Left colon (tissue), 2 donors: ENCODE results near the gene TBL1X. TPM values are rescaled to one million over a fixed set of nuclear protein-coding genes. Genes with fewer than 3 reads are reported as not detected.
"Not testable (repeated sequence)": the region's sequence is repeated elsewhere in the genome, so short reads cannot be mapped to it uniquely, and the experiment has no call there.

Experiments used
- ATAC-seq: fragments of 200-7000 bp; cut with Tn5 transposase; one replicate; pipeline ENCODE4 v1.9.1; 2020; ENCODE audit warnings: mild to moderate bottlenecking, moderate library complexity
- DNase-seq, 2 donors: peaks; one replicate each; pipeline ENCODE4 v3.0.0-alpha.2; 2020
- intact Hi-C, 2 donors: fragments of 100-400 bp; cut with DNase I in 1 of 2; cut with micrococcal nuclease in 1 of 2; formaldehyde crosslinking; loops; one replicate each; pipeline versions ENCODE4 v1.11.2 to v1.14.0; 2022; cut with DNase I, micrococcal nuclease
- total RNA-seq, 2 donors: library from RNA; stranded (reverse); fragmentation: NEBNext Ultra II Directional; extraction: Animal tissue kit (Norgen Biotek cat#: 25700); gene quantifications; one replicate each; pipeline ENCODE4 v1.2.1, GENCODE V29; 2021
- donor health status: DM: no; HTN: no; CAD: no.
- donor health status: DM: yes; HTN: yes; CAD: no.

The TBL1X gene
- total RNA-seq, 2 donors from 2014 or later = 15.4 to 17.3 TPM

- DNase-seq = no peak
- intact Hi-C loops = no loop called here
- ATAC-seq = no peak
Observed at GRCh38 chrX:9749146-9749692, 284.4 kb downstream of the TBL1X start.

- no peak for DNase-seq
- intact Hi-C loops = no loop called here
- no peak for ATAC-seq
Observed at GRCh38 chrX:9757366-9757765, 292.5 kb downstream of the TBL1X start.

DNA sequence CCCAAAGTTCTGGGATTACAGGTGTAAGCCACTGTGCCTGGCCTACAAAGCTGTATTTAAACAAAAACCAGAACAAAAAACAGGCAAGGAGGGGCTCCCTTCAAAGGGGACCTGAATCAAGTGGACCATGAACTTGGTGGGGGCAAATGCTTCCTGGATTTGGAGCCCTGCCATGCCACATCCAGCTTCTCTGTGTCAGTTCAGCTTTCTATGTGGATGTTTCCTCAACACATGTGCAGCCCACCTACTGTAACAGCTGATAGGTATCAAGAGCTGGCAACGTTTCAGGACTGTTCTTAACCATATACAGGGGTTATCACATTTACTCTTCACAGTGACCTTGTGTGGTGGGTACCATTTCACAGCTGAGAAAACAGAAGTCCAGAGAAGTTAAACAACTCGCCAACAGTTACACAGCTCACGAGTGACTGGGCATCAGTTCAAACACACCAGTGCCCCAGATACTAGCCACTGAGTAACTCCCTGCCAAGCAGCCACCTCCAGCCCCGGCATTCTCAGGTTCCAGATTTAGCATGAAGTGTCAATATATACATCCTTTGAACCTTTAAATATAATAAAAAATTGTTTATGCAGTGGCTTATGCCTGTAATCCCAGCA is 293.3 kb downstream of the TBL1X start:
- DNase-seq (no peak), ATAC-seq (no peak)

DNA sequence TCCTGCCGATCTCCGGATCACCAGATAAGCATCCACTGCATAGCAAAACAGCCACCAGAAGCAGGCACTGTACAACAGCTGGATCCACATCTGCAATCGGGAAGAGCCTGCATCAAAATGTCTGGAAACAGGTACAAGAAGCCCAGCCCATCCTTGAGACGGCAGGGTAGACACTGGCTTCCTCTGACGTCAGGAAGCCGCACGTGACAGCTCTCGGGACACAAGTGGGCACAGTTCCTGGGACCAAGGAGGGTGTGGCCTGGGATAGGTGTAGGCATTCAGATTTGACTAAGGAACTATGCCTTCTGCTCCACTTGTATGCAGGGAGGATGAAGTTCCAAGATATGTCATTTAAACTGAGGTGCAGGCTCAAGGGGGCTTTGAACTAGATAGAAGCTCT is 294.5 kb downstream of the TBL1X start:
- ATAC-seq (no peak), DNase-seq (no peak)
- intact Hi-C loops = no loop called here

More for the DNA sequence above, 293.3 kb downstream of the TBL1X start:
- intact Hi-C loops = no loop called here

DNA sequence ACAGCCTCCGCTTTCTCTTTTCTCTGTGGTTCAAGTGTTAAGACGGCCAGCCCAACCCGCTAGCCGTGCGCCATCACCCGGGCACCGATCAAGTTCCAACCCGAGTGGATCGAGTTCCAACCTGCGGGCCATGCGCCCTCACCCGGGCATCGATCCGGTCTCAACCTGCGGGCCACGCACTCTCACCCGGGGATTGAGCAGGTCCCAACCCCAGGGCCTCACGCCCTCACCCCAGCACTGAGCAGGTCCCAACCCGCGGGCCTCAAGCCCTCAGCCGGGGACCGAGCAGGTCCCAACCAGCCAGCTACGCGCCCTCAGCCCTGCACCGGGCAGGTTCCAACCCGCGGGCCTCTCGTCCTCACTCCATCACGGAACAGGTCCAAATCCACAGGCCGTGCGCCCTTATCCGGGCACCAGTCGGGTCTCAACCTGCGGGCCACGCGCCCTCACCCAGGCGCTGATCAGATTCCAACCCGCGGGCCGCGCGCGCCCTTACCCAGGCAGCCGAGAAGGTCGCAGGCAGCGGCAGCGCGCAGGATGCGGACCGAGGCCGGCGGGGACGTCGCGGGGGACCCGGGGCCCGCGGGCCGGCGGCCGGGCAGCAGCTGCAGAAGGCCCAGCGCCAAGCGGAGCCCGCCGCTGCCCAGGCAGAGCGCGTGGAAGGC is 300.3 kb downstream of the TBL1X start:
- intact Hi-C loops = no loop called here
- DNase-seq (no peak), ATAC-seq (no peak)

- ATAC-seq (no peak), DNase-seq (no peak)
- intact Hi-C loops = no loop called here
Observed at GRCh38 chrX:9765737-9766097, 300.9 kb downstream of the TBL1X start, which contains the start of gene GPR143. Gene GPR143, minus strand, starts transcription at chrX:9765847. Its CDS starts 30 bp downstream, at chrX:9765817.

- intact Hi-C loops = no loop called here
- ATAC-seq (peak; percentile 53), DNase-seq (no peak)
Observed at GRCh38 chrX:9767375-9767774, 302.5 kb downstream of the TBL1X start.

DNA sequence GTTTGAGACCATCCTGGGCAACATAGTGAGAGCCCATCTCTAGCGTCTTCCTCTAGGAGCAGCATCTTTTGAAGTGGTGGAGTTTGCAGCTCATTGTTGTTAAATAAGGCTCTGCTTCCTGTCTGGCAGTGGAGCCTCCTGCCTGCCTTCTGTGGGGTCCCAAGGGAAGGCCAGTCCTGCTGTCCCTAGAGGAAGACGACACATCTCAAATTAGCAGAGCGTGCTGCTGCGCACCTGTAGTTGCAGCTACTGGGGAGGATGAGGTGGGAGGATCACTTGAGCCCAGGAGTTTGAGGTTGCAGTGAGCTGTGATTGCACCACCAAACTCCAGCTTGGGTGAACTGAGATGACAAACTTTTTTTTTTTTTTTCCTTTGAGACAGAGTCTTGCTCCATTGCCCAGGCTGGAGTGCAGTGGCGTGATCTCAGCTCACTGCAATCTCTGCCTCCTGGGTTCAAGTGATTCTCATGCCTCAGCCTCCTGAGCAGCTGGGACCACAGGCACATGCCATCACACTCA is 303.5 kb downstream of the TBL1X start:
- intact Hi-C loops, ATAC-seq, DNase-seq: not testable (repeated sequence)

- DNase-seq = no peak
- intact Hi-C loops = no loop called here
Observed at GRCh38 chrX:9770319-9770718, 305.5 kb downstream of the TBL1X start.

DNA sequence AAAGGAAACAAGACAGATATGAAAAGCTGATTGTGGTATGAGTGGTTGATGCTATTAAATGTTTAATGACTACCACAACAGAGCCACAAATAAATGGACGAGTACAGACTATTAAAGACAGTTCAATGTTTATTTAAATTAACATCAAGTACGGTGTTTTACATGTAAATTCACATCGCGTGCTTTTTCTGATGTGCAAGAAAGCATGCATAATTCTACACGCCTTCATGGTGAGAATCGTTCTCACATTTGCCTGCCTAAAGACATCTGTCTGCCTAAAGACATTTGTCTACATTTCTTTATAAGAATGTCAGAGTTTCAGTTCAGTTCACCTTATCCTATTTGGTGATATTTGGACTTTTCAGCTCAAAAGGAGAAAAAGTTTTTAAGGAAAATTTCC is 308.1 kb downstream of the TBL1X start:
- ATAC-seq (no peak), DNase-seq (no peak)
- intact Hi-C loops = no loop called here

More at GRCh38 chrX:9770319-9770718, 305.5 kb downstream of the TBL1X start:
- ATAC-seq = peak; percentile 21

DNA sequence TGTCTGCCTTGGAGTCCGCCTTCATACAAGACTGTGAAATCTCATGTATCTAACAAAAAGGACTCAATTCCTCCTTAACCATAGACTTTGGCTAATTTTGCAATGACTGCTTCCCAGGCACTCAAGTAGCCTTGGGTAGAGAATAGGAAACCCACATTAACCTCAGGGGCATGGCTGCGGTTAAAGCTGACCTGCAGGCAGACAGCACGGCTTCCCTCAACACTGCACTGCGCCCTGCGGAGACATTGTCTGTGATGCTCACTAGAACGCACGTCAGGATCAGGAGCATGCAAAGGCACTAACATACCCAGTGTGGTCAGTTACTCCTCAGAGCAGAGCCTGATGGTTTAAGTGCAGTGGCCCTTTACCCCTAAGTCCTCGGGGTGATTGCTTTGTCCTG is 311.1 kb downstream of the TBL1X start:
- ATAC-seq (no peak), DNase-seq (no peak)
- intact Hi-C loops = no loop called here

DNA sequence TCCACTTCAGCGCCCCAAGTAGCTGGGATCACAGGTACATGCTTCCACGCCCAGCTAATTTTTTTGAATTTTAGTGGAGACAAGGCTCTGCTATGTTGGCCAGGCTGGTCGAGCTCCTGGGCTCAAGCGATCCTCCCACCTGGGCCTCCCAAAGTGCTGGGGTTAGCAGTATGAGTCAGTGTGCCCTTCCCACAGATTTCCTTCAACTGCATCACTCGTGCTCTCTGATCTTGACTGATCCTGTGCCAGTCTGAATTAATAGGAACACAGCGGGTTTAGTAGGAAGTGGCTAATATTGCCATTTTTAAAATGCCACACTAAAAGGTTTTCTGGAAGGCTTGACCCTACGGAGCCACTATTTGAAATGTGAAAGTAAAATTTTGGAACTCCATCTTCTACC is 317.1 kb downstream of the TBL1X start:
- intact Hi-C loops = no loop called here
- ATAC-seq = no peak
- DNase-seq = no peak

DNA sequence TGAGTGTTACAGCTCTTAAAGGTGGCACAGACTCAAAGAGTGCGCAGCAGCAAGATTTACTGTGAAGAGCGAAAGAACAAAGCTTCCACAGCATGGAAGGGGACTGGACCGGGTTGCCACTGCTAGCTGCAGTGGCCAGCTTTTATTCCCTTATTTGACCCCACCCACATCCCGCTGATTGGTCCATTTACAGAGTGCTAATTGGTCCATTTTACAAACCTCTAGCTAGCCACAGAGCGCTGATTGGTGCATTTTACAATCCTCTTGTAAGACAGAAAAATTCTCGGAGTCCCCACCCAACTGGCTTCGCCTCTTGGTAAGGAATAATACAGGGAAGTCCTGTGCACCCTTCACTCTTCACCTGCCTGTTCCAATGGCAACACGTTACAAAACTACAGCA is 319.5 kb downstream of the TBL1X start:
- intact Hi-C loops = no loop called here
- ATAC-seq (no peak), DNase-seq (no peak)

- DNase-seq = peak in 1 of 2 donors; percentile 41
Observed at GRCh38 chrX:9785254-9785943, 320.5 kb downstream of the TBL1X start.

DNA sequence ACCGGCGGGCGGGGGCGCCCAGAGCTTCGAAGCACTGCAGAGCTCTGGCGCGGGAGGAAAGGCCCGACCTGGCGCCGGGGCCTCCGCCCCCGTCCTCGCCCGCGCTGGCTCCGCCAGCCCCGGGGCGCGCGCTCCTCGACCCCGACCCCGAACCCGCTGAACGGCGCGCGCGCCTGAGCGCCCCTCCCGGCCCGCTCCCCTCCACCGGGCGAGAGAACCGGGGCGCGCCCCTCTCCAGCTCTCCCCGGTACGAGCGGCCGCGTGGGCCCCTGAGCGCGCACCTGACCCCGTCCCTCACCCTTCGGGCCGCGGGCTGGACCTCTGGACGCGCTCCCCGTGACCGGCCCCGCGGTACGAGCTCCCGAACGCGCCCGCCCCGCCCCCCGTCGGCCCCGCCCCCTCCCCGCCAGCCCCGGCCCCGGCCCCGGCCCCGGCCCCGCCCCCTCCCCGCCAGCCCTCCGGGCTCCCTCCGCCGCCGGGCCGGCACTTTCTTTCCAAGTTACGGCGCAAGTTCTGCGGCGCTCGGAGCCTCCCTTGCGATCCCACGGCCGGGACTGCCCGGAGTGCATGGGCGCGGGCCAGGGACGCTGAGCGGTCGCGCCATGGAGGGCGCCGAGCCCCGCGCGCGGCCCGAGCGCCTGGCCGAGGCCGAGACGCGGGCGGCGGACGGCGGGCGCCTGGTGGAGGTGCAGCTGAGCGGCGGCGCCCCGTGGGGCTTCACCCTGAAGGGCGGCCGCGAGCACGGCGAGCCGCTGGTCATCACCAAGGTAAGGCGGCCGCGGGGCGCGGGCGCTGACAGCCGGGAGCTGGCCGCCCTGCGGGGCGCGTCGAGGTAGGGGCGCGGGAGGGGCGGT is 321.3 kb downstream of the TBL1X start, which contains the start of gene SHROOM2:
Gene SHROOM2 (plus strand): TSS at position 486 of the 854 bp plus-strand sequence. CDS start 117 bp downstream, at position 603.
- intact Hi-C loops = no loop called here
- peak; percentile 64 for ATAC-seq

More at GRCh38 chrX:9785254-9785943, 320.5 kb downstream of the TBL1X start:
- peak; percentile 44 for ATAC-seq
- intact Hi-C loops = no loop called here

DNA sequence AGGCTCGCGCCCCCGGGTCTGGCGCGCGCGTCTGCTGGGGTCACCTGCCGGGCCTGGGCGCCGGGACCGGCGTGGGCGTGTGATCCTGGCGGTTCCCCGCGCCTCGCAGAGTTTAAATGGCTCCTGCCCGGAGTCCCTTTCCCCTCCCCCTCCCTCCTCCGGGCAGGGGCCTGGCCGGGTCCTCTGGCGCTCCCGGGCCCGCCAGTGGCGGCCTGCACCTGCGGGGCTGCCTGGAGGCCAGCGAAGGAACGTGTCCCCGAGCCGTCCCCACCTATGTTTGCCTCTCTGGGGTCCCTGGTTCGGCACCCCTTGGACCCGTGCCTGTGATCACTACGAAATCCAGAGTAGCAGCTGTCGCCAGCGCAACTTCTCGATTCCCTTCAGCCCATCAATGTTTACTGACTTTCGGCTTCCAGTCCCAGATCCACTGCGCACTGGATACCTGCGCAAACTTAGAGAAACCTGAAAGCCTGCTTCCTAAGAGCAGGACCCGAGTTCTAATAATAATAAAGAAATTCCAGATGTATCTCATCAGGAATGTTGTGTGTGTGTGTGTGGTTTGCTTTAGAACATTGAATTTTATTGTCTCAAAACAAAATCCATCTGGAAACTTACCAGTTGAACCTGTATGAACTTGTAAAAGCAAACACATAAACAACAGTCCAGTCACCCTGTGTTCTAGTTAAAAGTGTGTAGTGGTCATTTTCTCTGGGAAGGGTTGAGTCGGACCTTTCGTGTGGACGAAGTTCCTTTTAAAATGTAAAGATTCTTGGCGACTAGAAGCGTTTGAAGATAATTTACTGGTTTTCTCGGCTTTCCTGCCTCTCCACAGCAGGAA is 322.2 kb downstream of the TBL1X start:
- DNase-seq = peak in 1 of 2 donors; percentile 23
- ATAC-seq = peak; percentile 47
- intact Hi-C loops = no loop called here

More for the DNA sequence above, 321.3 kb downstream of the TBL1X start, which contains the start of gene SHROOM2:
- peak in 1 of 2 donors; percentile 43 for DNase-seq

DNA sequence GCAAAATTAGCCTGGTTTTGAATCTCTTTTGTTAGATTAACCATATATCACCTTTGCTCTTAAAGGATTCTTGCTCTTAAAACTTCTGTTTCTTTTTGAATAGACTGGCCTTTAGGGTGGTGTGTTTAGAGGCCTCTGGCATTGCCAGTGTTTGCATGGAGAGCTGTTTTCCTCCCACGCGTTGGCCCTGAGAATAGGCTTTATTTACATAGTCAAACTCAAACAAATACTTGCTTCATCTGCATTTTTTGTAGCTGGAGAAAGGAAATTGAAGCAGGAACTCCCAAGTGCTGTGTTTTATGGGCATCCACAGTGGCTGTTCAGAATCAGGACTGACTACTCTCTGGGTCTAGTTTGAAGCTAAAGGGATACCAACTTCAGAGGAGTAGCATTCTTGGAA is 324.1 kb downstream of the TBL1X start:
- intact Hi-C loops = no loop called here
- ATAC-seq (peak; percentile 54), DNase-seq (no peak)

- ATAC-seq = no peak
- no peak for DNase-seq
- intact Hi-C loops = no loop called here
Observed at GRCh38 chrX:9789555-9789954, 324.7 kb downstream of the TBL1X start.
